ENCODE results near the gene PTPRG.
"Not testable (repeated sequence)": the region's sequence is repeated elsewhere in the genome, so short reads cannot be mapped to it uniquely, and the experiment has no call there.

Gene PTPRG

DNA sequence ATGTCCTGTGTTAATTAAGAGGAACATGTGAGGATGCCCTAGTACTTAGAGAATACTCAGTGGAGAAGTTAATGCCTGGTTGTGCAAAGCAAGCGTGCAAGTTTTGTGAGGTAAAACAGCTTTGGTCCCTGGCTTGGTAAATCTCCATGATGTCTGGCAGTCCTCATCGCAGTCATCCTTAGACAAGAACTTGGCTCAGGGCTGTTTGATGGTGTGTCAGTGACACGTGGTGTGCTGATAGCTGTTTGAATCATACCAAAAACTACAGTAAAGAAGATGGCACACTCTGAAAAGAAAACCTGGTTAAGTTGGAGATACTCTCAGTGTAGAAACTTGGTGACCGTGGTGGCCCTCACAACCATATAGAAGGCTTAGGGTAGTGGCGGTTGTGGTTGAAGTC, 450.3 kb downstream of the PTPRG start:
- no peak for DNase-seq (ENCODE audit: low spot score)

GRCh38 chr3:62013951-62014350, 452.6 kb downstream of the PTPRG start:
- no peak for DNase-seq (ENCODE audit: low spot score)

GRCh38 chr3:62015111-62015510, 453.7 kb downstream of the PTPRG start:
- no peak for DNase-seq (ENCODE audit: low spot score)

DNA sequence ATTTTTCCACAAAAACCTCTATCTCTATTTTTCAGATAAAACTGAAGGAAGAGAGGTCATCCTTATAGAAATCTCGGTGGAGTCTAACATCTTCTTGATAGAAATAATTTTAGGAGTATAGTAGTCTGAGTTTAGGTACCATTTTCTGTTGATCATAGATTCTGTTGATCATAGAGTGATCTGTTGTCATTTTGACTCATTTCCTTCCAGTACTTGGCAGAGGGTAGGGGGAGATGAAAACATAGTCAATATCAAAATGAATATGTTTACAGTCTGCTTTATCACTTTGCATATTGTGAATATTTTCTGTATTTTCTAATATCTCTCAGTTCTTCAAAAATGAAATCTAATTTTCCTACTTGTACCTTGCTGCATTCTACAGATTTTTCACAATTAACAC, 458.5 kb downstream of the PTPRG start:
- DNase-seq (ENCODE audit: low spot score), result no peak

DNA sequence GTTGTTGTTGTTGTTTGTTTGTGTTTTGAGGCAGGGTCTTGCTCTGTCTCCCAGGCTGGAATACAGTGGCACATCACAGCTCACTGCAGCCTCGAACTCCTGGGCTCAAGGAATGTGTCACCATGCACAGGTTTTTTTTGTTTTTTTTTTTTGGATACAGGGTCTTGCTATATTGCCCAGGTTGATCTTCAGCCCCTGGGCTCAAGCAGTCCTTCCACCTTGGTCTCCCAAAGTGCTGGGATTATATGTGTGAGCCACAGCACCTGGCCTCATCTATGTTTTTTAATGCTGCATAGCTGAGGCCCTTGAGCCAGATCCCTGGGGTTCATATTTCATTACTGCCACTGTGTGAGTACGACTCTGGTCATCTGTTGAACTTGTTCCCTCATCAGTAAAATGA, 459.3 kb downstream of the PTPRG start:
- DNase-seq (ENCODE audit: low spot score), result no peak

GRCh38 chr3:62022312-62022711, 460.9 kb downstream of the PTPRG start:
- no peak for DNase-seq (ENCODE audit: low spot score)

DNA sequence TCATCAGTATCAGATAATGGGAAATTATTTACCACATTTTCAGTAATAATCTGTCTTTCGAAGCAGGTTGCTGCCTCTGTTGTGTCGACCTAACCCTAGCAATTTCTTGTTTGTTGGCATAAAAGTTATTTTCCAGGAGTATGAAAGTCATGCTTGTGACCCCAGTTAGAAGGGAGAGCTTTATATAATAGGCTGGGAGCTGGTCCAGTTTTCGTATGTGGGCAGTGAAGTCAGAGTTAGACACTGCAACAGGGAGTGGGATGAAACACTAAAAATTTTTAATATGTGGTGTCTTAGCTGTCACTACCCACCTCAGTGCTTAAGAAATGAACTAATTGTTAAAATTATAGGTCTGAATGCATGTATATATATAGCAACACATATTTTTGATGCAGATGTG, 463.5 kb downstream of the PTPRG start:
- DNase-seq (ENCODE audit: low spot score), result no peak

DNA sequence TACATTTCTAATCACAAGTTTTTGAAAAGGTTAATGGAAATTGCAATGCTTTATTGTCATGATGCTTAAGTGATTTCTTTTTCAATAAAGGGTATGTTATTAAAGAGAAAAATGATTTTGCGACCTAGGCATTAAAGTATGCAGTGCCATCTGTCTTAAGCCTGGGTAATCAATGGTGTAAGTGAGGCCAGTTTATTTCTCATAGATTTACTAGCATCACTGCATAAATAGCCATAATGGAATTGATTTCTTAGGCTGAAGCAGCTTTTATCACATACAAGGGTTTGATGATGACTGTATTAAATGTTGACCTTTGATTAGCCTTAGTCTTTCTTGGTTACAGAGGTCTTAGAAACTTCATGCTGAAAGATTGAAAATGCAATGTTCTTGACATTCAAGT, 464.5 kb downstream of the PTPRG start:
- DNase-seq (ENCODE audit: low spot score), result no peak

DNA sequence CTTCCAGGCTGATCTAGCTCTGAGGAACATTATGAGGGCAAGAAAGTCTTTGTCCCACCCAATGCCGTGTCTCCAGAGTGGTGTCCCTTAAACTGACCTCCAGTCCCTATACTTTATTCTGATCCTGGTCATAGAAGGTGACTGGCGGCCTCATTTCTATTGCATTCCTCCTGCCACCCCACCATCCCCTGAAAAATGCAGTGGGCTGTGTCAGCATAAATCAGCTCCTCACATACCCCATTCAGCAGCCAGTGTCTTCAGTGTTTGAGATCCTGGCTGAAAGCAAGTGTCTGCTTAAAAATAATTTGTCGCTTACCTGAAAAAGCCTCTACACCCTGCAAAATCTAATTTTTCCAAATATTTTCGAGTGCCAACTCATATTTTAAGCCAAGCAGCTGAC, 465.9 kb downstream of the PTPRG start:
- DNase-seq (ENCODE audit: low spot score), result no peak

DNA sequence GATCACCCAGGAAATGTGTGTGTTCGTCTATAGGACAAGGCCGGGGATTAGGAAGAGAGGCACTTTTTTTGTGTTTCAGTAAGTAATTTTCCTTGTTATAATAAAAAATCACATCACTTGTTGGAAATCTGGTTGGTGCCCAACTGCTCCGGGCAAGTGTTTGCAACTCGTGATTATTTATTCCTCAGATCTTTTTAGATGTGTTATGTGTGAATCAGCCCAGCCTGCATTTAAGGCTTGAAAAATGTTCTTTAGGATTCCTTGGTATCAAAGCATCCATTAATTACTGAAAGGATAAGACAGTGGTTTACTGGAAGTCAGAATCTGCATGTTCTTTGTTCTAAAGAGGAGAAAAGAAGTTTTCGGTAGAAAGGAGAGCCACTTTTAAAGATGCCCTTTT, 466.4 kb downstream of the PTPRG start:
- no peak for DNase-seq (ENCODE audit: low spot score)

GRCh38 chr3:62028236-62028635, 466.9 kb downstream of the PTPRG start:
- DNase-seq (ENCODE audit: low spot score), result no peak

- DNase-seq (ENCODE audit: low spot score), result no peak
Observed at GRCh38 chr3:62032738-62033137, 471.4 kb downstream of the PTPRG start.

DNA sequence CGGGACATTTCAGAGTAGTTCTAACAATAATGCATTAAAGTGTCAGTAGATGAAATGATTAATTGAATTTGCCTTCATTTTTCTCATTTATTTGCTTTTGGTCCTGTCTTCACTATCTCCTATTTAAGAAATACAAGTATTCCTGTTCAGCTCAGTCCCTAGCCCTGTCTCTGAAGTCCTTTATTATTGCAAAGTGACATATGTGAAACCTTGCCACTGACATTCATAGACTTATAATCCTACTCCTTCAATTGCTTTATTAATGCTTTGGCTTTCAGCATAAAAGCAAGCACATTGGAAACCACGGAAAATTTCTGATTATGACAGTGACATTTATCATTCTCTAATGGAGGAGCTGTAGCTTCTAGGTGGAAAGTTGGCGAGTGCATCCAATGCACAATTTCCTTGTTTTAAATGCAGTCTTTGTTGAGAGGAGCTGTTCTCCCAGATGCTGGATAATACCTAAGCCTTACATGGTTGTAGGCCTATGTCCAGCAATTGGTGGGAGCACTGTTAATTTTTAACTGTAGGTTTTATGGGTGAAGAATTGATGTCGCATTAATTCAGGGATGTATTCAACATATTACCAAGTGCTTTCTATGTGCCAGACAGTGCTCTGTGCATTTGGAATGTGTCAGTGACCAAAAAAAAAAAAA, 474.2 kb downstream of the PTPRG start:
- no peak for DNase-seq (ENCODE audit: low spot score)

- no peak for DNase-seq (ENCODE audit: low spot score)
Observed at GRCh38 chr3:62036726-62037125, 475.4 kb downstream of the PTPRG start.

GRCh38 chr3:62038798-62039197, 477.4 kb downstream of the PTPRG start:
- DNase-seq (ENCODE audit: low spot score), result not testable (repeated sequence)

GRCh38 chr3:62039586-62039985, 478.2 kb downstream of the PTPRG start:
- DNase-seq (ENCODE audit: low spot score), result no peak

- DNase-seq (ENCODE audit: low spot score), result no peak
Observed at GRCh38 chr3:62041681-62042080, 480.3 kb downstream of the PTPRG start.

- no peak for DNase-seq (ENCODE audit: low spot score)
Observed at GRCh38 chr3:62044874-62045411, 483.6 kb downstream of the PTPRG start.

DNA sequence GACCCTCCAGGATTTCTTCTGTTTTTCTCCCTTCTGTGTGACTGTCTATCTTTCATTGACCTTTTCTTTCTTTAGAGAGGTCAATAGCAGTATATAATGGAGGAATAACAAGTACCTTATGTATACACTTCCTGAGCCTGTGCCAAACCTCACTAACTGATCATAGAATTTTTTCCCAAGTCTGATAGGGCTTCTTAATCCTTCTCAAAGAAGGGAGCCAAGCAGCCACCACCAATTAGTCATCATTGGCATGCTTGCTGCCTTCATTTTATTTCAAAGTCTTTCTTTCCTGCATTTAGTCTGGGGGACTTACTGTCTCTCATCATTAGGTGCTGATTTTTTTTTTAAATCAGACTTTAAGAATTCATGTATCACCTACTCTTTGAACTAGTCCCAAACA, 485.0 kb downstream of the PTPRG start:
- no peak for DNase-seq (ENCODE audit: low spot score)

- DNase-seq (ENCODE audit: low spot score), result no peak
Observed at GRCh38 chr3:62048577-62048976, 487.2 kb downstream of the PTPRG start.

DNA sequence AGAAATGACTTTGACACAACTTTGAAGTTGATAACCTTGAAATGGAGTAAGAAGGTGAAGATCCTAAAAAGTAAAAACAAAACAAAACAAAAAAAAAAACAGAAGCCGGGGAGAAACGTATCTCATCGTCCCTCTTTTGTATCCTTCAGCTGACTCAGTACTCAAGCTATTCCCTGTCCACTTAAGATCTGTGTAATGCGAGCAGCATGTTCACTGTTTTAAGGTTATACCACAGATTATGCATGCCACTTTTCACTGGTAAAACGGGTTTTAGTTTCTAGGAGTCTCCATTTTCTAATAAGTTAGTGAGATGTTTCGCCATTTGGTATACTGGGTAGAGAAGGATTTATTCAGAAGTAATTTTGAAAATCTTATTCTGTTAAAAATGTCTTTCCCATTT, 487.7 kb downstream of the PTPRG start:
- no peak for DNase-seq (ENCODE audit: low spot score)

DNA sequence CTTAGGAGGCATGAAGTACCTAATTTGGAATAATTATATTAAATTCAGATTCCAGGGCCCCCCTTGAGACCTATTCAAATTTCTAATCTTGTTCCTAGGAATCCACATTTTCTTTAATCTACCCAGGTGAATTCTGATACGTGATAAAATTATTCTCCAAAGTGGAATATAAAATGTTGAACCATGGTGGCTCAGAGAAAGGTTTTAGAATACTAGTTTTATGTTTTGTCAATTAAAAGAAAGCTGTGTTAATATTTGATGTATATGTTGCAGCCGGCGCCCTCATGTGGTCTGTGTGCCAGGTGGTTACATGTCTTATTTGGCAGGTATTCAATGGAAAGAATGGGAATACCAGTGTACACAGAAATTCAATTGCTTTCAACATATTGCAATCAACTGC, 490.1 kb downstream of the PTPRG start:
- no peak for DNase-seq (ENCODE audit: low spot score)

GRCh38 chr3:62052331-62052730, 491.0 kb downstream of the PTPRG start:
- DNase-seq (ENCODE audit: low spot score), result no peak

DNA sequence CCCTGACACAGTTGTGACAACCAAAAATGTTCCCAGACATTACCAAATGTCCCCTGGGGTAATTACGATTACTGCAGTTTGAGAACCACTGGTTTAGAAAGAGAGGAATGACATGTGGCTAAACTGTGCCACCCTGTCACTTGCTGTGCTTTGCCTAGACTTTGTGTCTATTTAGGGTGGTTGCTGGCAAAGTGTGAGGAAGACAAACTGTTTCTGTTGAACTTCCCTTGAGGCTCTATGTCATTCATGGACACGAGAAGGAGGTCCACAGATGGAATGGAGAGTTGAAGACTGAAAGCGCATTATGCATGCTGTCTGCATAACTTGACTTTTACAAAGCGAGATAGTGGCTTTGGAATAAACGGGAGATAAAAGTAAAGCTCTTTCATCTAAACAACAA, 495.3 kb downstream of the PTPRG start:
- no peak for DNase-seq (ENCODE audit: low spot score)

Measured in hematopoietic multipotent progenitor cell treated with erythropoietin and hydrocortisone succinate and interleukin-3 and kit ligand, for 17 days (in vitro differentiated cells).